Osteocyte (in vitro differentiated cells): ENCODE measurements around the gene TCF19. TPM values are rescaled to one million over a fixed set of nuclear protein-coding genes. Genes with fewer than 3 reads are reported as not detected.
"Not testable (repeated sequence)": the region's sequence is repeated elsewhere in the genome, so short reads cannot be mapped to it uniquely, and the experiment has no call there.

Experiments
- DNase-seq: peaks from one replicate; pipeline ENCODE4 v3.0.0; 2021; ENCODE audit warnings: mixed read lengths; ENCODE audit not compliant: unreplicated experiment; ENCODE audit errors: extremely low spot score
- H3K27ac Mint-ChIP-seq: one replicate; pipeline ENCODE4 v1.8.0; 2021; ENCODE audit warnings: mild to moderate bottlenecking, mixed read lengths; ENCODE audit not compliant: unreplicated experiment
- H3K27me3 Mint-ChIP-seq: one replicate; pipeline ENCODE4 v1.8.0; 2021; ENCODE audit warnings: mixed read lengths; ENCODE audit not compliant: unreplicated experiment
- H3K36me3 Mint-ChIP-seq: one replicate; pipeline ENCODE4 v1.8.0; 2021; ENCODE audit warnings: mixed read lengths; ENCODE audit not compliant: unreplicated experiment
- H3K4me1 Mint-ChIP-seq: one replicate; pipeline ENCODE4 v1.8.0; 2021; ENCODE audit warnings: mixed read lengths; ENCODE audit not compliant: unreplicated experiment
- H3K4me3 Mint-ChIP-seq: one replicate; pipeline ENCODE4 v1.8.0; 2021; ENCODE audit warnings: mild to moderate bottlenecking, moderate library complexity, mixed read lengths; ENCODE audit not compliant: unreplicated experiment
- H3K9me3 Mint-ChIP-seq: one replicate; pipeline ENCODE4 v1.8.0; 2021; ENCODE audit warnings: mixed read lengths; ENCODE audit not compliant: unreplicated experiment
- CTCF ChIP-seq: fragments of 200-600 bp; sonication (generic); IDR thresholded peaks from 2 replicates; pipeline ENCODE4 v1.5.0; 2021; ENCODE audit warnings: antibody characterized with exemption, mild to moderate bottlenecking, moderate library complexity
- total RNA-seq: library from RNA; stranded (reverse); gene quantifications from 2 replicates; pipeline ENCODE4 v1.2.1, GENCODE V29; 2021

TCF19 gene
- total RNA-seq, 1 donor from 2014 or later: 8.8 TPM

- Mint-ChIP-seq H3K27ac (no peak overlapping the region), H3K4me1 (no peaks in the 10 kb centered on the region), H3K4me3 (no peak overlapping the region), H3K27me3 (no peaks in the 10 kb centered on the region), H3K36me3 (no peaks in the 10 kb centered on the region), H3K9me3 (no peaks in the 10 kb centered on the region)
- TF ChIP-seq CTCF: no peak
- no peak for DNase-seq
Observed at GRCh38 chr6:31186052-31186734, 27.8 kb downstream of the TCF19 start.

GRCh38 chr6:31187780-31188194 is 29.4 kb downstream of the TCF19 start:
- H3K4me1 Mint-ChIP-seq: no peaks in the 10 kb centered on the region

GRCh38 chr6:31189223-31189622 is 30.8 kb downstream of the TCF19 start:
- not testable (repeated sequence) for H3K4me3 Mint-ChIP-seq, H3K4me1 Mint-ChIP-seq

More at GRCh38 chr6:31187780-31188194, 29.4 kb downstream of the TCF19 start:
- no peak for DNase-seq
- TF ChIP-seq CTCF: no peak
- Mint-ChIP-seq H3K4me3 (no peak overlapping the region), H3K27me3 (no peaks in the 10 kb centered on the region), H3K9me3 (no peaks in the 10 kb centered on the region), H3K36me3 (no peaks in the 10 kb centered on the region), H3K27ac (no peak overlapping the region)

GRCh38 chr6:31190488-31190887 is 32.1 kb downstream of the TCF19 start:
- no peak for DNase-seq
- H3K4me1 Mint-ChIP-seq: no peaks in the 10 kb centered on the region
- no peaks in the 10 kb centered on the region for H3K9me3 Mint-ChIP-seq
- no peak overlapping the region for H3K4me3 Mint-ChIP-seq
- H3K36me3 Mint-ChIP-seq: no peaks in the 10 kb centered on the region
- H3K27ac Mint-ChIP-seq: no peak overlapping the region
- no peak for TF ChIP-seq CTCF
- no peaks in the 10 kb centered on the region for H3K27me3 Mint-ChIP-seq

More at GRCh38 chr6:31189223-31189622, 30.8 kb downstream of the TCF19 start:
- not testable (repeated sequence) for H3K27me3 Mint-ChIP-seq, DNase-seq, H3K36me3 Mint-ChIP-seq, H3K9me3 Mint-ChIP-seq, H3K27ac Mint-ChIP-seq

GRCh38 chr6:31192431-31193105 is 34.2 kb downstream of the TCF19 start:
- H3K27ac Mint-ChIP-seq, H3K36me3 Mint-ChIP-seq, H3K9me3 Mint-ChIP-seq, H3K27me3 Mint-ChIP-seq, H3K4me1 Mint-ChIP-seq, DNase-seq, H3K4me3 Mint-ChIP-seq: not testable (repeated sequence)
- TF ChIP-seq CTCF: peak; percentile 73
